ENCODE results near the gene FBXO7. TPM values are rescaled to one million over a fixed set of nuclear protein-coding genes. Genes with fewer than 3 reads are reported as not detected.

Gene FBXO7
- total and polyA plus RNA-seq, 11 donors: 19.1 to 63.0 (median 42.5) TPM

DNA sequence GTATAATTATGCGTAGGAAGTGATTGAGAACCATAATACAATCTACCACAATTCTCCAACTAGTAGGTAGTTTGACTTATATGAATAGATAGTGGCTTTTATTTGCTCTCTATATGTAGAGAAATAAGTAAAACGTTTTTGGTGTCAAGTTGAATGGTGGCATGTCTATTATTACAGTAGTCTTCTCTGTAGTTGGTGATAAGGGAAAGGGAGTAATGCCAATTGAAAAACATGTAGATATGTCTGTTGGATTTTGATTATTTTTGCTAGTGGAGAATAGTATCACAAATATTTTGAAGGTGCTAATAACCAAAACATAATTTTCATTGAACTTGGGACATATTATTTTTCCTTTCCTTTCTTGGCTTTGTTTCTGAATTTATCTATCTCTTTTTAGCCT, 17.5 kb downstream of the FBXO7 start:
- no peak for ATAC-seq

GRCh38 chr22:32493551-32493950, 18.9 kb downstream of the FBXO7 start:
- WGBS, 4 donors: 80 to 97% (median 94%) methylated on average over 2 of the region's 2 CpGs

More for the DNA sequence above, 17.5 kb downstream of the FBXO7 start:
- peaks cover 0 to 100% (median 100%) of the 10 kb centered on the region in 9 donors for H3K36me3 ChIP-seq
- DNase-seq: no peak
- WGBS, 4 donors: 63 to 67% (median 64%) methylated on average over 2 of the region's 2 CpGs
- TF ChIP-seq CTCF (IDR thresholded peaks at IDR 0.05) (no peak), POLR2A (IDR thresholded peaks at IDR 0.05) (no peak)
- H3K27ac ChIP-seq: no peak overlapping the region
- intact Hi-C loops (cut with DNase I): no loop called here
- no peaks in the 10 kb centered on the region for H3K27me3 ChIP-seq
- no peaks in the 10 kb centered on the region for H3K9me3 ChIP-seq
- no peak overlapping the region for H3K4me3 ChIP-seq
- peaks cover 0 to 5% (median 0%) of the 10 kb centered on the region in 12 donors for H3K4me1 ChIP-seq

DNA sequence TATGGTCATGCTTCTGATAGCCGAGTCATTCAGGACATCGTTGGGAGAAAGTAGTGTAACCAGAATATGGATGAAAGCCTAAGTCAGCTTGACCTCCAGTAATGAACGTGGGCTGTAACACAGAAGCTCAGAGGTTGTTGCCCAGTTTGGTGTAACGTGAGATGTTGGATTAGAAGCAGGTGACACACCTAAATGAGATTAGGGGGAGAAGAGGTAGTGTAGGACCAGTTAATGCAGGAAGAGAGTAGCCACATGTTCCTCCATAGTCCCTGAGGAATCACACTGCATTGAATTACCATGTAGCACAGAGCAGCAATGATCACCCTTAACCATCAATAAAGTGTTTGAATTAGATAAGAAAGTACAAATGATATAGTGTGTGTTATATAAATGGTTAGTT, 20.4 kb downstream of the FBXO7 start:
- WGBS, 4 donors: 93 to 98% (median 95%) methylated on average over 4 of the region's 4 CpGs
- Histone ChIP-seq H3K4me1 (peaks cover 0 to 5% (median 0%) of the 10 kb centered on the region in 12 donors), H3K27me3 (no peaks in the 10 kb centered on the region), H3K27ac (no peak overlapping the region), H3K4me3 (no peak overlapping the region), H3K36me3 (peaks cover 0 to 100% (median 98%) of the 10 kb centered on the region in 9 donors), H3K9me3 (no peaks in the 10 kb centered on the region)
- TF ChIP-seq POLR2A (IDR thresholded peaks at IDR 0.05): no peak
- TF ChIP-seq CTCF (IDR thresholded peaks at IDR 0.05): no peak
- no peak for ATAC-seq
- intact Hi-C loops (cut with DNase I): no loop called here
- no peak for DNase-seq

More at GRCh38 chr22:32493551-32493950, 18.9 kb downstream of the FBXO7 start:
- ATAC-seq: no peak
- TF ChIP-seq POLR2A (IDR thresholded peaks at IDR 0.05) (no peak), CTCF (IDR thresholded peaks at IDR 0.05) (no peak)
- DNase-seq: no peak
- H3K36me3 ChIP-seq: peaks cover 0 to 100% (median 100%) of the 10 kb centered on the region in 9 donors
- intact Hi-C loops (cut with DNase I): no loop called here
- H3K4me1 ChIP-seq: peaks cover 0 to 5% (median 0%) of the 10 kb centered on the region in 12 donors
- no peak overlapping the region for H3K4me3 ChIP-seq
- no peaks in the 10 kb centered on the region for H3K9me3 ChIP-seq
- H3K27ac ChIP-seq: no peak overlapping the region
- H3K27me3 ChIP-seq: no peaks in the 10 kb centered on the region

GRCh38 chr22:32499666-32500065, 25.1 kb downstream of the FBXO7 start:
- no peak overlapping the region for H3K4me3 ChIP-seq
- H3K36me3 ChIP-seq: peaks cover 0 to 55% (median 52%) of the 10 kb centered on the region in 9 donors
- whole genome bisulfite sequencing, 4 donors: 68 to 87% (median 84%) methylated on average over 3 of the region's 3 CpGs
- H3K27me3 ChIP-seq: no peaks in the 10 kb centered on the region
- no peaks in the 10 kb centered on the region for H3K9me3 ChIP-seq
- intact Hi-C loops (cut with DNase I): no loop called here
- TF ChIP-seq CTCF (IDR thresholded peaks at IDR 0.05) (no peak), POLR2A (IDR thresholded peaks at IDR 0.05) (no peak)
- H3K4me1 ChIP-seq: no peaks in the 10 kb centered on the region
- ATAC-seq: no peak
- DNase-seq: no peak
- no peak overlapping the region for H3K27ac ChIP-seq

All from heart left ventricle (tissue), 16 donors.